GM23248 (cell line): ENCODE data around the gene ETDB.

Experiments
- EZH2 ChIP-seq: fragments of 200-600 bp; sonication (generic); IDR thresholded peaks from 2 replicates; pipeline ENCODE4 v1.6.1; 2018; ENCODE audit warnings: antibody characterized with exemption, mild to moderate bottlenecking; ENCODE audit not compliant: insufficient read depth, poor library complexity, severe bottlenecking
- EZH2phosphoT487 ChIP-seq: fragments of 200-600 bp; sonication (generic); IDR thresholded peaks from 2 replicates; pipeline ENCODE4 v1.6.1; 2018; ENCODE audit warnings: antibody characterized with exemption, moderate library complexity, mild to moderate bottlenecking, low read depth; ENCODE audit not compliant: insufficient read depth

DNA sequence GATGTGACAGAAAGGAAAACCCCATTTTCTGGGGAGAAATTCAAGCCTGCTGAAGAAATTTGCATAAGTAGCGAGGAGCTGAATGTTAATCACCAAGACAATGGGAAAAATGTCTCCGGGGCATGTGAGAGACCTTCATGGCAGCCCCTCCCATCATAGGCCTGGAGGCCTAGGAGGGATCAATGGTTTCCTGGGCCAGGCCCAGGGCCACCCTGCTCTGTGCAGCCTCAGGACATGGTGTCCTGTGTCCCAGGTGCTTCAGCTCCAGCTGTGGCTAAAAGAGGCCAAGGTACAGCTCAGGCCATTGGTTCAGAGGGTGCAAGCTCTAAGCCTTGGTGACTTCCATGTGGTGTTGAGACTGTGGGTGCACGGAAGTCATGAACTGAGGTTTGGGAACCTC is 31.2 kb downstream of the ETDB start:
- TF ChIP-seq EZH2phosphoT487 (no peak), EZH2 (no peak)
